K562 (cell line): ENCODE measurements around the gene VAC14. TPM values are rescaled to one million over a fixed set of nuclear protein-coding genes. Genes with fewer than 3 reads are reported as not detected.

Experiments used
- ATF1 ChIP-seq, 2 experiments: fragments of 450-650 bp in 1 of 2; IDR thresholded peaks; 2 replicates each; pipeline ENCODE4 v1.6.1; 2016; ENCODE audit warnings: missing compliant biosample characterization in 1 of 2, missing genetic modification characterization in 1 of 2
- CBX1 ChIP-seq: sonication (generic); IDR thresholded peaks from 2 replicates; pipeline ENCODE4 v1.6.1; 2016; ENCODE audit warnings: antibody characterized with exemption, low read depth, mild to moderate bottlenecking
- FOS ChIP-seq: IDR thresholded peaks from 3 replicates; pipeline ENCODE4 v1.6.1; 2011; ENCODE audit not compliant: insufficient read length; ENCODE audit errors: extremely low read depth
- KDM1A ChIP-seq, 2 experiments: fragments of 450-650 bp; IDR thresholded peaks; 2 replicates each; pipeline ENCODE4 v1.6.1; 2016; ENCODE audit warnings: mild to moderate bottlenecking in 2 of 2
- KLF13 ChIP-seq: fragments of 450-650 bp; IDR thresholded peaks from 2 replicates; pipeline ENCODE4 v1.6.1; 2016; ENCODE audit warnings: missing genetic modification characterization, low read depth, mild to moderate bottlenecking, missing compliant biosample characterization, moderate library complexity, borderline replicate concordance
- MECOM ChIP-seq: fragments of 250-450 bp; sonication (Bioruptor Pico); IDR thresholded peaks from 2 replicates; pipeline ENCODE4 v1.8.0; 2022; ENCODE audit warnings: inconsistent platforms
- MITF ChIP-seq: IDR thresholded peaks from 2 replicates; pipeline ENCODE4 v1.6.1; 2014; ENCODE audit warnings: antibody characterized with exemption
- NCOA1 ChIP-seq: fragments of 450-650 bp; IDR thresholded peaks from 2 replicates; pipeline ENCODE4 v1.6.1; 2016; ENCODE audit warnings: low read depth
- NCOR1 ChIP-seq: fragments of 450-650 bp; IDR thresholded peaks from 2 replicates; pipeline ENCODE4 v1.6.1; 2016; ENCODE audit warnings: mild to moderate bottlenecking, moderate library complexity
- SIN3A ChIP-seq, 2 experiments: fragments of 150-350 bp in 1 of 2; IDR thresholded peaks; 2 replicates each; pipeline ENCODE4 v1.6.1; 2011 to 2016; ENCODE audit warnings: borderline replicate concordance in 2 of 2, low read depth in 2 of 2, low read length in 2 of 2, mild to moderate bottlenecking in 2 of 2, moderate library complexity in 2 of 2; ENCODE audit not compliant: control insufficient read depth in 1 of 2
- SMARCA5 ChIP-seq: fragments of 450-650 bp; IDR thresholded peaks from 2 replicates; pipeline ENCODE4 v1.6.1; 2016
- SREBF1 ChIP-seq: fragments of 150-350 bp; IDR thresholded peaks from 2 replicates; pipeline ENCODE4 v1.6.1; 2014; ENCODE audit warnings: antibody characterized with exemption, low read depth, low read length, borderline replicate concordance
- STAG1 ChIP-seq: sonication (generic); formaldehyde crosslinking; IDR thresholded peaks from 2 replicates; pipeline ENCODE4 v1.5.0; 2020; ENCODE audit warnings: missing genetic modification reagents, borderline replicate concordance
- TFAP4 ChIP-seq: sonication (generic); formaldehyde crosslinking; IDR thresholded peaks from 2 replicates; pipeline ENCODE4 v1.8.0; 2022; ENCODE audit warnings: missing genetic modification reagents, mild to moderate bottlenecking, moderate library complexity, borderline replicate concordance
- ZBTB1 ChIP-seq: sonication (generic); formaldehyde crosslinking; IDR thresholded peaks from 2 replicates; pipeline ENCODE4 v1.8.1; 2023; ENCODE audit warnings: missing genetic modification reagents, low read depth, mild to moderate bottlenecking, borderline replicate concordance
- ZFP36 ChIP-seq: fragments of 150-350 bp; IDR thresholded peaks from 2 replicates; pipeline ENCODE4 v1.6.1; 2018; ENCODE audit warnings: low read length, low read depth; ENCODE audit not compliant: partially characterized antibody
- ZNF175 ChIP-seq: fragments of 200-800 bp; sonication (Bioruptor generic); IDR thresholded peaks from 2 replicates; pipeline ENCODE4 v1.6.1; 2016; ENCODE audit warnings: low read depth, mild to moderate bottlenecking, missing genetic modification characterization, missing compliant biosample characterization
- ZNF395 ChIP-seq: fragments of 200-800 bp; sonication (Bioruptor generic); IDR thresholded peaks from 2 replicates; pipeline ENCODE4 v1.6.1; 2017; ENCODE audit warnings: missing genetic modification characterization, missing compliant biosample characterization
- polyA plus RNA-seq, 8 experiments: library from polyadenylated mRNA; depleted of rRNA in 4 of 8; stranded (reverse) in 5 of 8; unstranded in 3 of 8; fragments of >200 nt; fragmentation: Nextera tagmentation in 2 of 8; fragmentation: Illumina TruSeq in 1 of 8; extraction: Ambion mirVana in 2 of 8; extraction: Trizol in 1 of 8; gene quantifications; 2 replicates each; pipeline versions ENCODE4 v1.2.1 to v1.2.3, GENCODE V29; 2011 to 2014; ENCODE audit warnings: inconsistent platforms in 1 of 8, missing spikeins in 1 of 8
- total RNA-seq, 7 experiments: library from RNA; depleted of rRNA in 6 of 7; stranded (reverse); fragments of >200 nt in 6 of 7; fragmentation: Illumina TruSeq in 2 of 7; extraction: Trizol in 2 of 7; gene quantifications; 2 replicates each; pipeline versions ENCODE4 v1.2.1 to v1.2.3, GENCODE V29; 2011 to 2021; ENCODE audit warnings: low replicate concordance in 1 of 7
- TF ChIP-seq, protein P1 (sequence below): fragments of 250-450 bp; sonication (Bioruptor Pico); IDR thresholded peaks from 2 replicates; pipeline ENCODE4 v1.8.0; 2022; ENCODE audit warnings: moderate library complexity, mild to moderate bottlenecking, inconsistent platforms
- TF ChIP-seq, protein P2 (sequence below): fragments of 450-650 bp; formaldehyde crosslinking; IDR thresholded peaks from 2 replicates; pipeline ENCODE4 v1.4.0; 2020; ENCODE audit warnings: mild to moderate bottlenecking, moderate library complexity

VAC14 gene
- total and polyA plus RNA-seq, 9 of the 15 experiments (the other 6 are each of a cell fraction or from before 2014, with no cell fraction given) = 1.3 to 41.6 (median 26.6) TPM

DNA sequence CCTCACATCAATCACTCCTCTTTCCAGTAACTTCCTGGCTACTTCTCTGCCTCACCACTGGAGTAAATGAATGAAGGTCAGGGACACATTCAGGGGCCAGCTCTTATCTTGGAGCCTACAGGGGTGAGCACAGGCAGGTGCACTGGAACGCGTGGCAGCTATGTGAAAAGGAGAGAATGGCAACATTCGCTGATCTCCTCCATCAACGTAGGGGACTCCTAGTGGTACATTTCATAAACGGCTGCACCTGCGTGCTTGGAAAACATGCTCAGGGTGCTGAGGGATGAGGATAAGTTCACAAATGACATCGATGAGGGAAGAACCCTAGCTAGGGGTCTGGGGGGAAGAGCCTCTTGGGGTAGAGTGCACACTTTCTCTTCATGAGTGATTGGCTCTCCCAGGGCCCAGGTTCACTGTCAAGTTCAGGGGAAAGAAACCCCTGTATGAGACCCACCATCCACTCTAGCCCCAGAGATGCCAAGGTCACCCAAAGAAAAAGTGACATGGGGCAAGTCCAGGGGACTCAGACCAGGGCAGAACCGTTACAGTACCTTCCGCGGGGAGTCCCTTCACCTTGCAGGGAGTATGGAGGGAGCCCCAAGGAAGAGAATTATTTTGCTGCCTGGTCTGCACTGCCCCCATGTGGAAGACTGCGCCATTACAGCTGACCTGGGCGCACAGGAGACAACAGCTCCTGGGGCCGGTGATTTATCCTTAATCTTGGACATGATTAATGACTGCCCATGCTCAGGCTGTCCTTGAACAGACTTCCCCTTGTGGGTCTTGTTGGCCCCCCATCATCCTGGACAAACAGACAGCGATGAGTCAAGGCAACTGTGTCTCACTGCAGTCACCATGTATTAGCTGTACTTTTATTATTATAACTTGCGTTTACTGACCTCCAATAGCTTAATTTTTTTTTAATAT, 30.1 kb downstream of the VAC14 start (continued):
- TF ChIP-seq, protein P1, sequence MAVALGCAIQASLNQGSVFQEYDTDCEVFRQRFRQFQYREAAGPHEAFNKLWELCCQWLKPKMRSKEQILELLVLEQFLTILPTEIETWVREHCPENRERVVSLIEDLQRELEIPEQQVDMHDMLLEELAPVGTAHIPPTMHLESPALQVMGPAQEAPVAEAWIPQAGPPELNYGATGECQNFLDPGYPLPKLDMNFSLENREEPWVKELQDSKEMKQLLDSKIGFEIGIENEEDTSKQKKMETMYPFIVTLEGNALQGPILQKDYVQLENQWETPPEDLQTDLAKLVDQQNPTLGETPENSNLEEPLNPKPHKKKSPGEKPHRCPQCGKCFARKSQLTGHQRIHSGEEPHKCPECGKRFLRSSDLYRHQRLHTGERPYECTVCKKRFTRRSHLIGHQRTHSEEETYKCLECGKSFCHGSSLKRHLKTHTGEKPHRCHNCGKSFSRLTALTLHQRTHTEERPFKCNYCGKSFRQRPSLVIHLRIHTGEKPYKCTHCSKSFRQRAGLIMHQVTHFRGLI = no peak
- TF ChIP-seq SMARCA5 = no peak
- no peak for TF ChIP-seq NCOA1
- TF ChIP-seq ZFP36 = peak; percentile 44
- no peak for TF ChIP-seq ZBTB1
- TF ChIP-seq, protein P2, sequence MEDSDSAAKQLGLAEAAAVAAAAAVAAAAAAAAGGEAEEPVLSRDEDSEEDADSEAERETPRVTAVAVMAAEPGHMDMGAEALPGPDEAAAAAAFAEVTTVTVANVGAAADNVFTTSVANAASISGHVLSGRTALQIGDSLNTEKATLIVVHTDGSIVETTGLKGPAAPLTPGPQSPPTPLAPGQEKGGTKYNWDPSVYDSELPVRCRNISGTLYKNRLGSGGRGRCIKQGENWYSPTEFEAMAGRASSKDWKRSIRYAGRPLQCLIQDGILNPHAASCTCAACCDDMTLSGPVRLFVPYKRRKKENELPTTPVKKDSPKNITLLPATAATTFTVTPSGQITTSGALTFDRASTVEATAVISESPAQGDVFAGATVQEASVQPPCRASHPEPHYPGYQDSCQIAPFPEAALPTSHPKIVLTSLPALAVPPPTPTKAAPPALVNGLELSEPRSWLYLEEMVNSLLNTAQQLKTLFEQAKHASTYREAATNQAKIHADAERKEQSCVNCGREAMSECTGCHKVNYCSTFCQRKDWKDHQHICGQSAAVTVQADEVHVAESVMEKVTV (CRISPR knock-in tag) = peak; percentile 47; the same call in 1 of the 2 replicates
- no peak for TF ChIP-seq ATF1 (CRISPR knock-in tag; IDR thresholded peaks at IDR 0.05)
- no peak for TF ChIP-seq ATF1 (tag; IDR thresholded peaks at IDR 0.05)
- no peak for TF ChIP-seq MITF
- no peak for TF ChIP-seq ZNF175 (CRISPR knock-in tag)
- peak; percentile 85 for TF ChIP-seq TFAP4 (CRISPR knock-in tag)
- peak; percentile 58; the same call in 1 of the 2 replicates for TF ChIP-seq MECOM
- TF ChIP-seq SIN3A (IDR thresholded peaks at IDR 0.05; ENCODE audit: borderline replicate concordance in 2 of 2, control insufficient read depth in 1 of 2, low read depth in 2 of 2, low read length in 2 of 2) = no peak
- TF ChIP-seq NCOR1 = no peak
- no peak for TF ChIP-seq CBX1
- no peak for TF ChIP-seq FOS
- no peak for TF ChIP-seq KDM1A (IDR thresholded peaks at IDR 0.05)
- TF ChIP-seq ZNF395 (CRISPR knock-in tag) = no peak
- no peak for TF ChIP-seq KLF13
- peak; percentile 83; the same call in 1 of the 2 replicates for TF ChIP-seq STAG1 (CRISPR knock-in tag)
- TF ChIP-seq SREBF1 = no peak
